ENCODE measurements around the gene RSU1. TPM values are rescaled to one million over a fixed set of nuclear protein-coding genes. Genes with fewer than 3 reads are reported as not detected.
A peak's percentile ranks its signal among the peaks of the same experiment; 100 is the strongest.
"Not testable (repeated sequence)": the region's sequence is repeated elsewhere in the genome, so short reads cannot be mapped to it uniquely, and the experiment has no call there.

RSU1 gene
- total RNA-seq, 1 donor from 2014 or later, result 83.6 TPM

DNA sequence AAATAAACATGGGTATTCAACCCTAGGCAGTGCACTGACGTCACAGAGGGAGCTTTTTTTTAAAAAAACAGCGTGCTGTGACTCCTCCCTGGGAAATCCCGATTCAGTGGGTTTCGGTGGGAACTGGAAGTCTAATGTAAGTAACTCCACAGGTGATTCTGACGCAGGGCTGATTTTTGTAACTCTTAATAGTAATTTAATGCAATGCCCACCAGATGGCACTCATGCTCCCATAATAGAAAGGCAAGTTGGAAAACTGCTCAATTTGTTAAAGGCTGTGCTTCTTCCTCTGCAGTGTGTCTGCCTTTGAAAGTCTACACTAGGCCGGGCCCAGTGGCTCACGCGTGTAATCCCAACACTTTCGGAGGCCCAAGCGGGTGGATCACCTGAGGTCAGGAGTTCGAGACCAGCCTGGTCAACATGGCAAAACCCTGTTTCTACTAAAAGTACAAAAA, 10.9 kb upstream of the RSU1 start:
- DNase-seq (ENCODE audit: low spot score), result peak; percentile 72
- intact Hi-C loops (cut with DNase I), result no loop called here
- peak; percentile 92 for ATAC-seq

GRCh38 chr10:16827474-16827873, 10.2 kb upstream of the RSU1 start:
- DNase-seq (ENCODE audit: low spot score); intact Hi-C loops (cut with DNase I); ATAC-seq: not testable (repeated sequence)

- ATAC-seq, result no peak
- intact Hi-C loops (cut with DNase I), result no loop called here
- no peak for DNase-seq (ENCODE audit: low spot score)
These were observed 5.6 kb upstream of the RSU1 start for GRCh38 chr10:16822726-16823360.

- DNase-seq (ENCODE audit: low spot score) (no peak), ATAC-seq (no peak)
- intact Hi-C loops (cut with DNase I), result no loop called here
These were observed 4.8 kb upstream of the RSU1 start for GRCh38 chr10:16822027-16822426.

- intact Hi-C loops (cut with DNase I), result no loop called here
- no peak for ATAC-seq
- DNase-seq (ENCODE audit: low spot score), result no peak
These were observed 3.2 kb upstream of the RSU1 start for GRCh38 chr10:16820421-16820820.

DNA sequence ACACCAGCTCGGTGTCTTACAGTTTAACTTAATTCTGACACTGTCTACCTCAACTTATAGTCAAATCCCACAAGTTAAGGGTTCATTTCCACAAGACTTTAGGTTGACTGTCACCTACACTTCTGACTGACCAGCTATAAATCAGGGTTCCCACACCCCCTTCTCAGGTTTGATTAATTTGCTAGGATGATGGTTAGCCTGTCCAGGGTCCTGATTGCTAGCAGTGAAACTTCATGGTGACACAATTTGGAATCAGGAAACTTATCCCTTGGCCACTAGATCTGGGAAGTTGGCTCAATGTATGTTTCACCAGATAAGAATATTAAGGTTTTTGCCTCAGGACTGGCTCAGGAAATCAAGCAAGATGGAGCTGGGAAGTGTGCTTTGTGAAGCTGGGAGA, 2.8 kb upstream of the RSU1 start:
- ATAC-seq (no peak), DNase-seq (ENCODE audit: low spot score) (no peak)
- intact Hi-C loops (cut with DNase I), result no loop called here

DNA sequence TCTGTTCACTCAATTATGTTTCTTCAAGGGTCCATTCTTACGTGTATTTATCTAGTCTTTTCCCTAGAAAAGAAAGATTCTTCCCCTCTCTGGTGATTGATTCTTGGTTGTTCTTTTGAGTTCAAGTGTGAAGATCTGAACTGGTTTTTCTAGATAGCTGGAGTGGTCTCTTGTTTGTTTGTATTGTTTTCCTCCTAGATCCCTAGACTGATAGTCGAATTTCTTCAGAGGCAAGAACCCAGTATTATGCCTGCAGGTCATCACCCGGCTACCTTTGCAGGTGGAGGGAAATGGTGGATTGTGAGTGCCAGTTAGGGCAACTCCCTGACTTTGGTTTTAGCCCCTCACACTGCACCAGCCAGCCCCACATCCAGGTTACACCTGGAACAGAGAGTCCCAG, 2.2 kb upstream of the RSU1 start:
- no peak for DNase-seq (ENCODE audit: low spot score)
- intact Hi-C loops (cut with DNase I), result no loop called here
- no peak for ATAC-seq

DNA sequence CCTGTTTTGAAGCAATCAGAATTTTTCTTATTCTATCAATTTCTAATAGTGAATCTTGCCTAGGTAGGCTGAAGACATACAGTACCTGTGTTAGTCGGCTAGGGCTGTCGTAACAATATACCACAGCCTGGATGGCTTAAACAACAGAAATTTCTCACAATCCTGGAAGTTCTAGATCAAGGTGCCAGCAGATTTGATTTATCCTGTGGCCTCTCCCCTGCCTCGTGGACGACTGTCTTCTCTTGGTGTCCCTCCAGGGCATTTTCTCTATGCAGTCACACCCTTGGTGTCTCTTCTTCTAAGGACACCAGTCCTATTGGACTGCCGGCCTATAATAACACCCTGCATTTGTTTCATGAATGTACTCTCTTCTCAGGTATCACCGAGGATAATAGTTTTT, 1.8 kb upstream of the RSU1 start:
- ATAC-seq (no peak), DNase-seq (ENCODE audit: low spot score) (no peak)
- intact Hi-C loops (cut with DNase I), result no loop called here

GRCh38 chr10:16816830-16817124, 447 bp downstream of the RSU1 start:
- ATAC-seq (peak; percentile 16), DNase-seq (ENCODE audit: low spot score) (no peak)
- intact Hi-C loops (cut with DNase I), result no loop called here

DNA sequence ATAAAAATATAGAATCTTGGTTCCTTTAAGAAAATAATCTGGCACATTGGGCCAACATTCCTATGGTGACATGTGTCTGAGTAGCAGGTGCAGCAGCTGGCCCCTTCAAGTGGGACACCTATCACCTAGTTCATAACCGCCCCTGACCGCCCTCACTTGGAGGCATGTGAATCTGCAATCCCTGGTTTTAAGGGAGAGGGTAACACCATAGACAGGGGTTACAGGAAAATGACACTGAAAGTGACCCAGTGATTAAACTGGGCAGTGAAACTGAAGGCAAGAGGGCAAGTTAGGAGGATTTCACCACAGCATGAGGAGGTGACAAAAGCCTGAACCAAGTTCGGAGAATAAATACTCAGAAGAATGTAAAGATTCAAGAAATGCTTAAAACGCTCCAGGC, 1.1 kb downstream of the RSU1 start:
- intact Hi-C loops (cut with DNase I), result no loop called here
- DNase-seq (ENCODE audit: low spot score) (no peak), ATAC-seq (no peak)

GRCh38 chr10:16814012-16814411, 3.2 kb downstream of the RSU1 start:
- intact Hi-C loops (cut with DNase I), result no loop called here
- DNase-seq (ENCODE audit: low spot score) (no peak), ATAC-seq (no peak)

DNA sequence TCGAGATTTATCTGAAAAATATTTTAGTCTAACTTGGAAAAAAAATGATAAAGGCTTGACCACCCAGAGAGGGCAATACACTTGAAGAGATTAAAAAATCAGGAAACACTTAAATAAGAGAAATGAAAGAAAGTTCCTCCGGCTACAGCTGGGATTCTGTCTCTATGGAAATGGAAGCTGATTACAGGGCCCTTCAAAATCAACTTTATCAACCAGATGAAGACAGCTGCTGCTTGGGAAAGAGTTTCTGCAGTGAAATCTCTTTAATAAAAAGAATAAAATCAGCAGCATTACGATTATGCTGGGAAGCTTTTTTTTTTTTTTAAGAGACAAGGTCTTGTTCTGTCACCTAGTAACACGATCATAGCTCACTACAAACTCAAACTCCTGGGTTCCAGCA, 4.5 kb downstream of the RSU1 start:
- intact Hi-C loops (cut with DNase I), result no loop called here
- DNase-seq (ENCODE audit: low spot score) (no peak), ATAC-seq (no peak)

- DNase-seq (ENCODE audit: low spot score) (no peak), ATAC-seq (no peak)
- intact Hi-C loops (cut with DNase I), result no loop called here
These were observed 5.5 kb downstream of the RSU1 start for GRCh38 chr10:16811765-16812164.

DNA sequence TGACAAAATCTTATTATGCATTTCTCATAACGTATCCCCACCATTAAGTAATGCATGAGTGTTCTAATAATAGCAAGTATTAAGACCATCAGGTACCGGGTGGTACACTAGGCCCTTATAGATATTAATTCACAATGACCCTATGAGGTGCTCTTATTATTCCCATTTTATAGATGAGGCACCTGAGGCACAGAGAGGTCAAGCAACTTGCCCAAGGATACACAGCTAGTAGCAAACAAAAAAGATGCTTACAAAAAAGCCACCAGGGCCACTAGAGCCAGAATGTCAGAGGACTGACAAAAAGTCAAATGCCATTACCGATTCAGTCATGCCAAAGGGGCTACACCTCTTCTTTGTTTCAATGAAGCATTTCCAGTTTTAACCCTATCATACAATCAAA, 5.9 kb downstream of the RSU1 start:
- no peak for DNase-seq (ENCODE audit: low spot score)
- ATAC-seq, result no peak
- intact Hi-C loops (cut with DNase I), result no loop called here

- intact Hi-C loops (cut with DNase I), result no loop called here
- ATAC-seq (no peak), DNase-seq (ENCODE audit: low spot score) (no peak)
These were observed 8.0 kb downstream of the RSU1 start for GRCh38 chr10:16809074-16809718.

GRCh38 chr10:16804123-16804522, 13.1 kb downstream of the RSU1 start:
- DNase-seq (ENCODE audit: low spot score) (no peak), ATAC-seq (no peak)
- intact Hi-C loops (cut with DNase I), result no loop called here

DNA sequence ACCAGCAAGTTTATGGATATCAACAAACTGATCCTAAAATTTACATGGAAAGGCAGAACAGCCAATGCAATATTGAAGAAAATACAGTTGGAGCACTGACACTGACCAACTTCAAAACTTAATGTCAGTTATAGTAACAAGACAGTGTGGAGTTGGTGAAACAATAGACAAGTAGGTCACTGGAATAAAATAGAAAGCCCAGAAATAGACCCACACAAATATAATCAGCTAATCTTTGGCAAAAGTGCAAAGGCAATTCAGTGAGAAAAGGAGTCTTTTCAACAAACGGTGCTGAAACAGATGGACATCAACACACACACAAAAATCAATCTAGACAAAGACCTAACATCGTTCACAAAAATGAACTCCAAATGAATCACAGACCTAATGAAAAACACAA, 13.8 kb downstream of the RSU1 start:
- ATAC-seq (no peak), DNase-seq (ENCODE audit: low spot score) (no peak)
- intact Hi-C loops (cut with DNase I), result no loop called here

DNA sequence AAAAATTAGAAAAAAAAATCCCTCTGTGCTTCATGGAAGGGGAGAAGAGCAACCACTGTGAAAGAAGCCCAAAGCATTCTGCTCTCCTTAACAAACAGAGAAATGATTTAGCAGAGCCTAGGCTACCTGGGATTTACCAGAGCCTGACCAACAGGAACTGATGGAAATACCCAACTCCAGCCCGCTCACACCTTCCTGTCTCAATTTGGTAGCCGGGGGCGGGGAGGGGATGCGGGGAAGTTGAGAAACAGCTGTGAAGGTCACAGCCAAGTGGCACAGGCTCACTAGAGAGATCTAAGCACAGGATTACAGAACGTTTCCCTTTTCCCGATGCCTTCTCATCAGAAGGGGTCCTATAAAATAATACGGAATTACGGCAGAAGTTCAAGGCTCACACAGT, 17.6 kb downstream of the RSU1 start:
- DNase-seq (ENCODE audit: low spot score) (no peak), ATAC-seq (no peak)
- intact Hi-C loops (cut with DNase I), result no loop called here

DNA sequence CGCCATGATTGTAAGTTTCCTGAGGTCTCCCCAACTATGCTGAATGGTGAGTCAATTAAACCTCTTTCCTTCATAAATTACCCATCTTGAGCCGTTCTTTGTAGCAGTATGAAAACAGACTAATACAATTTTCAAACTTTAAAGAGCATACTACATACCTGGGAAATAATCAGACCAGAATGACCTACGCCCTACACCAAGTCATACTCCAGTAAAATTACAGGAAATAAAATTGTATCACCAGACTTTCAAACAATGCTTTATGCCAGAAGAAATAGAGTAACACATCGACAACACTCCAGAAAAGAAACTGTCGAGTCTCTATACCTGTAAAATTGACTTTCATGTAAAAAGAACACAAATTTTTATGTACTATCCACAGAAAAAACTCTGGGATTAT, 18.7 kb downstream of the RSU1 start:
- intact Hi-C loops (cut with DNase I), result no loop called here
- DNase-seq (ENCODE audit: low spot score) (no peak), ATAC-seq (no peak)

DNA sequence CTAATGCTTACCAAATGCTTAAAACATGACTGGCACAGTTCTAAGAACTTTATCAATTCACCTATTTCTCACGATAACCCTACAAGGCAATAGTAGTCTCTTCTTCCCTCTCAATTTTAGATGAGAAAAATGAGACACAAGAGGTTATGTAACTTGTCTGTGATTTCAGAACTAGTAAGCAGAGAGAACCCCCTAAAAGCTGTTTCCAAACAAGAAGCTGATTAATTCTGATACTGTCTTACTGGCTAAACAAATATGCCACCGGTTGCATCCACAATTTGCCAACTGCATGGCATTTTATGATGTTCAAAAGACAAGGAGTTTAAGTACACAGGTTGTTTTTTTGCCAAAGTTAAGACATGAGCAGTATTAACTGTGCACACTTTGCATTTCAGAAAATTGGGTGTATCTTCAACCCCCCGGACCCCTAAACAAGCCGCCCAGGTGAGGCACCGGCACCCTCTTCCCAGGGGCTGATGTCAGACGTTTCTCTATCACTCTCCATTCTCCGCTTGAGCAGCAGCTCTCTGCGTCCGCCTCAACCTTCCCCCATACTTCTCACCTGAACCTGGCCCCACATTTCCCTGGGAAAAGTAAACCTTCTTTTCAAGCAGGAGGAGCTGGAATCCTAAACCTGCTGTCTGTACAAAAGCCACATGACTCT, 21.7 kb downstream of the RSU1 start:
- intact Hi-C loops (cut with DNase I), result no loop called here
- ATAC-seq (no peak), DNase-seq (ENCODE audit: low spot score) (no peak)

DNA sequence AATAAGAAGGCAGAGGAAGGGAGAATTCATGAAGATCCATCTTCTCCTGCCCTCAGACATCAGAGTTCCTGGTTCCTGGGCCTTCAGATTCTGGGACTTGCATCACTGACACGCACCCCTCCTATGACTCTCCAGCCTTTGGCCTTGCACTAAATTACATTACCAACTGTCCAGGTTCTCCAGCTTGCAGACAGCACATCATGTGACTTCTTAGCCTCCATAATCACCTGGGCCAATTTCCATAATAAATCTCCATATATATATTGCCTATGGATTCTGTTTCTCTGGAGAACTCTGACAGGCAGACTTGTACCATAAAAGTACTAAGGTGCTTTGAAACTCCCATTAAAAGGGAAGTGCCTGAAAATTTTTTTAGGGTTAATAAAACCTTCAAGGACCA, 23.2 kb downstream of the RSU1 start:
- no peak for ATAC-seq
- DNase-seq (ENCODE audit: low spot score), result no peak
- intact Hi-C loops (cut with DNase I), result no loop called here
